Brain microvascular endothelial cell (primary cell): Measurements from ENCODE around the gene CAPS.

ENCODE experiments used
- DNase-seq: peaks from one replicate; pipeline ENCODE4 v3.0.0-alpha.2; 2020
- H3K27ac ChIP-seq: fragments of 250-450 bp; sonication (Bioruptor Pico); 2 replicates; pipeline ENCODE4 v1.5.1; 2020; ENCODE audit warnings: mild to moderate bottlenecking, moderate library complexity
- H3K27me3 ChIP-seq: fragments of 250-450 bp; sonication (Bioruptor Pico); replicated peaks from 2 replicates; pipeline ENCODE4 v1.5.1; 2020; ENCODE audit warnings: mild to moderate bottlenecking
- H3K36me3 ChIP-seq: fragments of 250-450 bp; sonication (Bioruptor Pico); replicated peaks from 2 replicates; pipeline ENCODE4 v1.5.1; 2020; ENCODE audit warnings: mild to moderate bottlenecking
- H3K4me3 ChIP-seq: 2 replicates; pipeline ENCODE4 v1.5.1; 2011; ENCODE audit warnings: low read depth, mild to moderate bottlenecking, control low read depth, low read length, moderate library complexity
- CTCF ChIP-seq: IDR thresholded peaks from 2 replicates; pipeline ENCODE4 v1.5.1; 2011; ENCODE audit warnings: low read depth, mild to moderate bottlenecking, moderate library complexity, low read length, control low read depth, inconsistent platforms; ENCODE audit errors: missing control alignments
- in situ Hi-C: cut with HindIII; loops from 2 replicates; pipeline ENCODE4 v1.10.0; 2017; ENCODE audit warnings: low sequenced_read_pairs, low pct_ligation_motif_present

Gene CAPS

GRCh38 chr19:5914946-5915781 lies 1.1 kb downstream of the CAPS start:
- H3K27ac ChIP-seq, result no peak overlapping the region
- peaks cover 33% of the 10 kb centered on the region for H3K36me3 ChIP-seq
- no peak overlapping the region for H3K4me3 ChIP-seq
- DNase-seq, result no peak
- in situ Hi-C loops, result no loop called here
- no peaks in the 10 kb centered on the region for H3K27me3 ChIP-seq
- no peak for TF ChIP-seq CTCF

GRCh38 chr19:5915782-5916165 lies 1.7 kb downstream of the CAPS start:
- no peak for TF ChIP-seq CTCF
- H3K4me3 ChIP-seq, result no peak overlapping the region
- DNase-seq, result no peak
- H3K27me3 ChIP-seq, result no peaks in the 10 kb centered on the region
- no peak overlapping the region for H3K27ac ChIP-seq
- in situ Hi-C loops, result no loop called here
- peaks cover 34% of the 10 kb centered on the region for H3K36me3 ChIP-seq

GRCh38 chr19:5916181-5916708 lies 2.2 kb downstream of the CAPS start:
- no peak for TF ChIP-seq CTCF
- Histone ChIP-seq H3K4me3 (no peak overlapping the region), H3K36me3 (peaks cover 36% of the 10 kb centered on the region), H3K27me3 (no peaks in the 10 kb centered on the region), H3K27ac (no peak overlapping the region)
- in situ Hi-C loops, result no loop called here
- no peak for DNase-seq

- in situ Hi-C loops, result no loop called here
- Histone ChIP-seq H3K27me3 (no peaks in the 10 kb centered on the region), H3K36me3 (peaks cover 46% of the 10 kb centered on the region), H3K4me3 (no peak overlapping the region), H3K27ac (no peak overlapping the region)
- no peak for DNase-seq
- no peak for TF ChIP-seq CTCF
Observed at GRCh38 chr19:5917431-5918107, 3.5 kb downstream of the CAPS start.

GRCh38 chr19:5918463-5919079 lies 4.5 kb downstream of the CAPS start:
- Histone ChIP-seq H3K27me3 (no peaks in the 10 kb centered on the region), H3K36me3 (peaks cover 54% of the 10 kb centered on the region), H3K4me3 (no peak overlapping the region), H3K27ac (no peak overlapping the region)
- DNase-seq, result no peak
- no peak for TF ChIP-seq CTCF
- in situ Hi-C loops, result no loop called here
